HepG2 (cell line): ENCODE data around the gene RUNDC1. TPM values are rescaled to one million over a fixed set of nuclear protein-coding genes. Genes with fewer than 3 reads are reported as not detected.

Experiments
- BRD4 ChIP-seq: sonication (generic); formaldehyde crosslinking; IDR thresholded peaks from 2 replicates; pipeline ENCODE4 v1.4.0; 2020; ENCODE audit warnings: missing genetic modification reagents
- CBFB ChIP-seq: sonication (generic); formaldehyde crosslinking; IDR thresholded peaks from 2 replicates; pipeline ENCODE4 v1.4.0; 2020; ENCODE audit warnings: missing genetic modification reagents
- DBP ChIP-seq: sonication (generic); formaldehyde crosslinking; IDR thresholded peaks from 2 replicates; pipeline ENCODE4 v1.4.0; 2020; ENCODE audit warnings: missing genetic modification reagents; ENCODE audit errors: not compliant biosample characterization
- FOSL1 ChIP-seq: sonication (generic); formaldehyde crosslinking; IDR thresholded peaks from 2 replicates; pipeline ENCODE4 v1.9.0; 2021; ENCODE audit warnings: missing genetic modification reagents, borderline replicate concordance
- JDP2 ChIP-seq: sonication (generic); formaldehyde crosslinking; IDR thresholded peaks from 2 replicates; pipeline ENCODE4 v1.8.1; 2022; ENCODE audit warnings: missing genetic modification reagents, borderline replicate concordance
- MAFF ChIP-seq: IDR thresholded peaks from 2 replicates; pipeline ENCODE4 v1.6.1; 2011; ENCODE audit warnings: low read depth, low read length, improper control_type of control experiment
- MEIS2 ChIP-seq: sonication (generic); formaldehyde crosslinking; IDR thresholded peaks from 2 replicates; pipeline ENCODE4 v1.9.0; 2021; ENCODE audit warnings: mild to moderate bottlenecking, missing genetic modification reagents
- ONECUT2 ChIP-seq: sonication (generic); formaldehyde crosslinking; IDR thresholded peaks from 2 replicates; pipeline ENCODE4 v1.4.0; 2020; ENCODE audit warnings: missing genetic modification reagents
- TAF15 ChIP-seq: fragments of 200-400 bp; formaldehyde crosslinking; IDR thresholded peaks from one replicate; pipeline ENCODE4 v1.6.1; 2018; ENCODE audit warnings: mild to moderate bottlenecking, low read depth, low read length; ENCODE audit not compliant: poor library complexity, severe bottlenecking
- TCF7L2 ChIP-seq: IDR thresholded peaks from 2 replicates; pipeline ENCODE4 v1.6.1; 2011; ENCODE audit warnings: mild to moderate bottlenecking, low read depth, low read length, moderate library complexity
- ZC3H4 ChIP-seq: sonication (generic); formaldehyde crosslinking; IDR thresholded peaks from 2 replicates; pipeline ENCODE4 v1.4.0; 2020; ENCODE audit warnings: missing genetic modification reagents, borderline replicate concordance
- ZEB1 ChIP-seq: IDR thresholded peaks from 2 replicates; pipeline ENCODE4 v1.6.1; 2012; ENCODE audit warnings: mild to moderate bottlenecking, low read depth, inconsistent platforms; ENCODE audit not compliant: insufficient replicate concordance
- ZFX ChIP-seq: sonication (generic); formaldehyde crosslinking; IDR thresholded peaks from 2 replicates; pipeline ENCODE4 v1.4.0; 2020; ENCODE audit warnings: mild to moderate bottlenecking, low read depth, missing genetic modification reagents, moderate library complexity
- ZNF660 ChIP-seq: sonication (generic); formaldehyde crosslinking; IDR thresholded peaks from 2 replicates; pipeline ENCODE4 v1.5.1; 2020; ENCODE audit warnings: mild to moderate bottlenecking, low read depth, missing genetic modification reagents, borderline replicate concordance
- ZNF691 ChIP-seq: sonication (generic); formaldehyde crosslinking; IDR thresholded peaks from 2 replicates; pipeline ENCODE4 v1.4.0; 2020; ENCODE audit warnings: missing genetic modification reagents, low read depth, mild to moderate bottlenecking, borderline replicate concordance
- ZNF720 ChIP-seq: sonication (generic); formaldehyde crosslinking; IDR thresholded peaks from 2 replicates; pipeline ENCODE4 v1.4.0; 2020; ENCODE audit warnings: missing genetic modification reagents
- polyA plus RNA-seq, 8 experiments: library from polyadenylated mRNA; depleted of rRNA in 3 of 8; stranded (reverse) in 7 of 8; unstranded in 1 of 8; fragments of >200 nt; fragmentation: Illumina TruSeq in 4 of 8; extraction: Trizol in 4 of 8; gene quantifications; 2 replicates each; pipeline versions ENCODE4 v1.2.1 to v1.2.3, GENCODE V29; 2011 to 2016; ENCODE audit warnings: low read depth in 4 of 8, missing spikeins in 1 of 8, mixed read lengths in 1 of 8; ENCODE audit not compliant: insufficient read depth in 1 of 8
- total RNA-seq, 5 experiments: library from RNA; depleted of rRNA; stranded (reverse); fragments of >200 nt; fragmentation: Illumina TruSeq; extraction: Trizol; gene quantifications; 2 replicates each; pipeline ENCODE4 v1.2.3, GENCODE V29; 2016; ENCODE audit warnings: low read depth in 1 of 5
- TF ChIP-seq, protein P1 (sequence below): sonication (generic); formaldehyde crosslinking; IDR thresholded peaks from 2 replicates; pipeline ENCODE4 v1.4.0; 2020; ENCODE audit warnings: mild to moderate bottlenecking, missing genetic modification reagents
- TF ChIP-seq, protein P2 (sequence below): sonication (generic); formaldehyde crosslinking; IDR thresholded peaks from 2 replicates; pipeline ENCODE4 v1.4.0; 2020; ENCODE audit warnings: mild to moderate bottlenecking, missing genetic modification reagents
- TF ChIP-seq, protein P3 (sequence below): sonication (generic); formaldehyde crosslinking; IDR thresholded peaks from 2 replicates; pipeline ENCODE4 v1.4.0; 2020; ENCODE audit warnings: mild to moderate bottlenecking, missing genetic modification reagents

RUNDC1 gene
- total and polyA plus RNA-seq, 2 of the 13 experiments (the other 11 are each of a cell fraction or from before 2014, with no cell fraction given): 10.3 to 11.4 TPM

DNA sequence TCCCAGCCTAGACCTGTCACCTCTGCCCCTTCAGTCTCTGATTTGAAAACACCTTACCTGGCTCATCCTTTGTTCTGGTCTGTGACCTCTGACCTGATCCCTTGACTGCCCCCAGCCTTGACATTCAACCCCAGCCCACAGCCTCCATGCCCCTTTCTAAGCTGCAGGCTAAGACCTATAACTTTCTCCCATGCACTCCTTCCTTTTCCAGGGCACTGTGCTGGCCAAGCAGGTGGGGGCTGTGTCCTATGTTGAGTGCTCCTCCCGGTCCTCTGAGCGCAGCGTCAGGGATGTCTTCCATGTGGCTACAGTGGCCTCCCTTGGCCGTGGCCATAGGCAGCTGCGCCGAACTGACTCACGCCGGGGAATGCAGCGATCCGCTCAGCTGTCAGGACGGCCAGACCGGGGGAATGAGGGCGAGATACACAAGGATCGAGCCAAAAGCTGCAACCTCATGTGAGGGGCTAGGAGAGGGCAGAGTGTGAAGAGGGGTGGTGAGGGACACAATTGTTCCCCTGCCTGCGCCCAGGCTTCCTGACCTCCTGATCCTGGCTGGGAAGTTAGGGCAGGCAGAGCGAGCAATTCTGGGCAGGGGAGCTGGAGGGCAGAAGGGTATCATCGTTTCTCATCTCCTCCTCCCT, 48.0 kb downstream of the RUNDC1 start (continued):
- TF ChIP-seq, protein P1, sequence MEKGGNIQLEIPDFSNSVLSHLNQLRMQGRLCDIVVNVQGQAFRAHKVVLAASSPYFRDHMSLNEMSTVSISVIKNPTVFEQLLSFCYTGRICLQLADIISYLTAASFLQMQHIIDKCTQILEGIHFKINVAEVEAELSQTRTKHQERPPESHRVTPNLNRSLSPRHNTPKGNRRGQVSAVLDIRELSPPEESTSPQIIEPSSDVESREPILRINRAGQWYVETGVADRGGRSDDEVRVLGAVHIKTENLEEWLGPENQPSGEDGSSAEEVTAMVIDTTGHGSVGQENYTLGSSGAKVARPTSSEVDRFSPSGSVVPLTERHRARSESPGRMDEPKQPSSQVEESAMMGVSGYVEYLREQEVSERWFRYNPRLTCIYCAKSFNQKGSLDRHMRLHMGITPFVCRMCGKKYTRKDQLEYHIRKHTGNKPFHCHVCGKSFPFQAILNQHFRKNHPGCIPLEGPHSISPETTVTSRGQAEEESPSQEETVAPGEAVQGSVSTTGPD (CRISPR knock-in tag): no peak
- TF ChIP-seq MAFF: no peak
- TF ChIP-seq, protein P2, sequence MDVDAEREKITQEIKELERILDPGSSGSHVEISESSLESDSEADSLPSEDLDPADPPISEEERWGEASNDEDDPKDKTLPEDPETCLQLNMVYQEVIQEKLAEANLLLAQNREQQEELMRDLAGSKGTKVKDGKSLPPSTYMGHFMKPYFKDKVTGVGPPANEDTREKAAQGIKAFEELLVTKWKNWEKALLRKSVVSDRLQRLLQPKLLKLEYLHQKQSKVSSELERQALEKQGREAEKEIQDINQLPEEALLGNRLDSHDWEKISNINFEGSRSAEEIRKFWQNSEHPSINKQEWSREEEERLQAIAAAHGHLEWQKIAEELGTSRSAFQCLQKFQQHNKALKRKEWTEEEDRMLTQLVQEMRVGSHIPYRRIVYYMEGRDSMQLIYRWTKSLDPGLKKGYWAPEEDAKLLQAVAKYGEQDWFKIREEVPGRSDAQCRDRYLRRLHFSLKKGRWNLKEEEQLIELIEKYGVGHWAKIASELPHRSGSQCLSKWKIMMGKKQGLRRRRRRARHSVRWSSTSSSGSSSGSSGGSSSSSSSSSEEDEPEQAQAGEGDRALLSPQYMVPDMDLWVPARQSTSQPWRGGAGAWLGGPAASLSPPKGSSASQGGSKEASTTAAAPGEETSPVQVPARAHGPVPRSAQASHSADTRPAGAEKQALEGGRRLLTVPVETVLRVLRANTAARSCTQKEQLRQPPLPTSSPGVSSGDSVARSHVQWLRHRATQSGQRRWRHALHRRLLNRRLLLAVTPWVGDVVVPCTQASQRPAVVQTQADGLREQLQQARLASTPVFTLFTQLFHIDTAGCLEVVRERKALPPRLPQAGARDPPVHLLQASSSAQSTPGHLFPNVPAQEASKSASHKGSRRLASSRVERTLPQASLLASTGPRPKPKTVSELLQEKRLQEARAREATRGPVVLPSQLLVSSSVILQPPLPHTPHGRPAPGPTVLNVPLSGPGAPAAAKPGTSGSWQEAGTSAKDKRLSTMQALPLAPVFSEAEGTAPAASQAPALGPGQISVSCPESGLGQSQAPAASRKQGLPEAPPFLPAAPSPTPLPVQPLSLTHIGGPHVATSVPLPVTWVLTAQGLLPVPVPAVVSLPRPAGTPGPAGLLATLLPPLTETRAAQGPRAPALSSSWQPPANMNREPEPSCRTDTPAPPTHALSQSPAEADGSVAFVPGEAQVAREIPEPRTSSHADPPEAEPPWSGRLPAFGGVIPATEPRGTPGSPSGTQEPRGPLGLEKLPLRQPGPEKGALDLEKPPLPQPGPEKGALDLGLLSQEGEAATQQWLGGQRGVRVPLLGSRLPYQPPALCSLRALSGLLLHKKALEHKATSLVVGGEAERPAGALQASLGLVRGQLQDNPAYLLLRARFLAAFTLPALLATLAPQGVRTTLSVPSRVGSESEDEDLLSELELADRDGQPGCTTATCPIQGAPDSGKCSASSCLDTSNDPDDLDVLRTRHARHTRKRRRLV (CRISPR knock-in tag): no peak
- TF ChIP-seq TAF15: no peak
- no peak for TF ChIP-seq ZNF720
- no peak for TF ChIP-seq JDP2 (CRISPR knock-in tag)
- no peak for TF ChIP-seq TCF7L2
- TF ChIP-seq ZNF691 (CRISPR knock-in tag): peak; percentile 55; the same call in 1 of the 2 replicates
- TF ChIP-seq ONECUT2 (CRISPR knock-in tag): no peak
- no peak for TF ChIP-seq ZEB1
- no peak for TF ChIP-seq ZC3H4 (CRISPR knock-in tag)
- TF ChIP-seq FOSL1 (CRISPR knock-in tag): no peak
- no peak for TF ChIP-seq ZNF660
- TF ChIP-seq MEIS2: no peak
- TF ChIP-seq ZFX (CRISPR knock-in tag): no peak; the same call in 1 of the 2 replicates
- TF ChIP-seq BRD4 (CRISPR knock-in tag): no peak
- TF ChIP-seq DBP (CRISPR knock-in tag): no peak
- TF ChIP-seq, protein P3, sequence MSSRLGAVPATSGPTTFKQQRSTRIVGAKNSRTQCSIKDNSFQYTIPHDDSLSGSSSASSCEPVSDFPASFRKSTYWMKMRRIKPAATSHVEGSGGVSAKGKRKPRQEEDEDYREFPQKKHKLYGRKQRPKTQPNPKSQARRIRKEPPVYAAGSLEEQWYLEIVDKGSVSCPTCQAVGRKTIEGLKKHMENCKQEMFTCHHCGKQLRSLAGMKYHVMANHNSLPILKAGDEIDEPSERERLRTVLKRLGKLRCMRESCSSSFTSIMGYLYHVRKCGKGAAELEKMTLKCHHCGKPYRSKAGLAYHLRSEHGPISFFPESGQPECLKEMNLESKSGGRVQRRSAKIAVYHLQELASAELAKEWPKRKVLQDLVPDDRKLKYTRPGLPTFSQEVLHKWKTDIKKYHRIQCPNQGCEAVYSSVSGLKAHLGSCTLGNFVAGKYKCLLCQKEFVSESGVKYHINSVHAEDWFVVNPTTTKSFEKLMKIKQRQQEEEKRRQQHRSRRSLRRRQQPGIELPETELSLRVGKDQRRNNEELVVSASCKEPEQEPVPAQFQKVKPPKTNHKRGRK (CRISPR knock-in tag): no peak
- TF ChIP-seq CBFB (CRISPR knock-in tag): no peak
